Neuronal stem cell (in vitro differentiated cells): ENCODE measurements around the gene C16orf95. TPM values are rescaled to one million over a fixed set of nuclear protein-coding genes. Genes with fewer than 3 reads are reported as not detected.

Experiments
- DNase-seq: peaks from one replicate; pipeline ENCODE4 v3.0.0-alpha.2; 2013; ENCODE audit warnings: low spot score
- H2AFZ ChIP-seq: one replicate; pipeline ENCODE4 v1.6.1; 2013; ENCODE audit warnings: mild to moderate bottlenecking, low read length, inconsistent platforms
- H2AK5ac ChIP-seq: 2 replicates; pipeline ENCODE4 v1.6.1; 2013; ENCODE audit warnings: low read depth, mild to moderate bottlenecking, inconsistent platforms, low read length, moderate library complexity, mixed read lengths
- H2BK120ac ChIP-seq: 2 replicates; pipeline ENCODE4 v1.6.1; 2013; ENCODE audit warnings: low read depth, mild to moderate bottlenecking, inconsistent platforms, low read length, moderate library complexity, mixed read lengths
- H2BK12ac ChIP-seq: one replicate; pipeline ENCODE4 v1.6.1; 2013; ENCODE audit warnings: low read length, inconsistent platforms
- H2BK15ac ChIP-seq: 2 replicates; pipeline ENCODE4 v1.6.1; 2013; ENCODE audit warnings: mild to moderate bottlenecking, low read length, inconsistent platforms, mixed read lengths
- H2BK5ac ChIP-seq: one replicate; pipeline ENCODE4 v1.6.1; 2013; ENCODE audit warnings: inconsistent platforms, mild to moderate bottlenecking, low read length, moderate library complexity
- H3K14ac ChIP-seq: one replicate; pipeline ENCODE4 v1.6.1; 2013; ENCODE audit warnings: low read length, inconsistent platforms
- H3K18ac ChIP-seq: 2 replicates; pipeline ENCODE4 v1.6.1; 2013; ENCODE audit warnings: low read length, inconsistent platforms
- H3K23ac ChIP-seq: 2 replicates; pipeline ENCODE4 v1.6.1; 2013; ENCODE audit warnings: low read depth, mild to moderate bottlenecking, mixed read lengths, low read length, inconsistent platforms; ENCODE audit not compliant: poor library complexity
- H3K27ac ChIP-seq: replicated peaks from 3 replicates; pipeline ENCODE4 v1.5.1; 2013; ENCODE audit warnings: low read length, inconsistent platforms
- H3K27me3 ChIP-seq, 3 experiments: 2 replicates each; pipeline ENCODE4 v1.6.1; 2013; ENCODE audit warnings: low read length in 3 of 3, mild to moderate bottlenecking in 2 of 3, inconsistent platforms in 1 of 3, low read depth in 1 of 3, mixed read lengths in 1 of 3, moderate library complexity in 1 of 3; ENCODE audit not compliant: control insufficient read depth in 3 of 3, insufficient read depth in 3 of 3
- H3K36me3 ChIP-seq, 2 donors: replicated peaks in 1 of 2; 2 replicates each; pipeline ENCODE4 v1.6.1; 2013; ENCODE audit warnings: low read length in 2 of 2; ENCODE audit not compliant: control insufficient read depth in 2 of 2, insufficient read depth in 2 of 2
- H3K4ac ChIP-seq: 2 replicates; pipeline ENCODE4 v1.6.1; 2013; ENCODE audit warnings: inconsistent platforms, mild to moderate bottlenecking, low read length, moderate library complexity
- H3K4me1 ChIP-seq, 2 donors: 1 replicate in 1 of 2; 2 replicates in 1 of 2; pipeline ENCODE4 v1.6.1; 2013; ENCODE audit warnings: low read length in 2 of 2, low read depth in 1 of 2; ENCODE audit not compliant: control insufficient read depth in 2 of 2, insufficient read depth in 1 of 2
- H3K4me2 ChIP-seq: one replicate; pipeline ENCODE4 v1.6.1; 2013; ENCODE audit warnings: mild to moderate bottlenecking, low read length, inconsistent platforms; ENCODE audit not compliant: insufficient read depth, poor library complexity, severe bottlenecking
- H3K4me3 ChIP-seq, 2 donors: 2 replicates each; pipeline ENCODE4 v1.5.1; 2013; ENCODE audit warnings: low read length in 2 of 2, mild to moderate bottlenecking in 2 of 2, inconsistent platforms in 1 of 2, moderate library complexity in 1 of 2
- H3K79me1 ChIP-seq: one replicate; pipeline ENCODE4 v1.6.1; 2013; ENCODE audit warnings: low read depth, mild to moderate bottlenecking, inconsistent platforms, low read length, moderate library complexity
- H3K9ac ChIP-seq: one replicate; pipeline ENCODE4 v1.6.1; 2013; ENCODE audit warnings: mild to moderate bottlenecking, low read depth, low read length, inconsistent platforms; ENCODE audit not compliant: poor library complexity
- H3K9me3 ChIP-seq, 2 donors: replicated peaks in 1 of 2; 2 replicates each; pipeline versions ENCODE3 to v1.6.1; 2013; ENCODE audit warnings: low read length in 2 of 2, mild to moderate bottlenecking in 2 of 2, inconsistent platforms in 1 of 2, low read depth in 1 of 2, mixed read lengths in 1 of 2, moderate library complexity in 1 of 2; ENCODE audit not compliant: control insufficient read depth in 2 of 2, insufficient read depth in 1 of 2
- H4K8ac ChIP-seq: one replicate; pipeline ENCODE4 v1.6.1; 2013; ENCODE audit warnings: low read depth, mild to moderate bottlenecking, inconsistent platforms, low read length, moderate library complexity
- H4K91ac ChIP-seq: one replicate; pipeline ENCODE4 v1.6.1; 2013; ENCODE audit warnings: low read length, low read depth, mild to moderate bottlenecking, inconsistent platforms; ENCODE audit not compliant: poor library complexity
- WGBS, 2 donors: extraction: QIAGEN DNeasy Blood & Tissue Kit; methylation state at CpG; one replicate each; pipeline ENCODE4 v1.1.7; 2013; ENCODE audit warnings: missing lambda C conversion rate in 2 of 2, mixed read lengths in 1 of 2; ENCODE audit not compliant: insufficient read length in 2 of 2, insufficient replicate concordance in 1 of 2; ENCODE audit errors: extremely low coverage in 2 of 2; 5-methylcytosine and 5-hydroxymethylcytosine counted together
- polyA plus RNA-seq, 2 experiments: library from polyadenylated mRNA; stranded (reverse); fragments of 200-250 nt; gene quantifications; one replicate each; pipeline ENCODE4 v1.2.3, GENCODE V29; 2013

C16orf95 gene, protein sequence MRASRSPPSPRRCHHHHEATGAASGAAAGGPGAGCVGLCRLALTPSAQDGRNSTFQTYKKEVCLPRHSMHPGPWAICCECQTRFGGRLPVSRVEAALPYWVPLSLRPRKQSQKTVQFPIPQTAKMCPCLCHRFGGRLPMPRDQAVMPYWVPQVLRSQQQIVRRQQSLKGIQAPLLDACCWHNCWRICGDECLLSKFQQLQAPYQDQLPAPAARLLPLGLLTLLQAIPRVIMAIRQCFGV
- 4.5 TPM for polyA plus RNA-seq (2013, experiment 1 of 2)
- polyA plus RNA-seq (2013, experiment 2 of 2) = 4.9 TPM

DNA sequence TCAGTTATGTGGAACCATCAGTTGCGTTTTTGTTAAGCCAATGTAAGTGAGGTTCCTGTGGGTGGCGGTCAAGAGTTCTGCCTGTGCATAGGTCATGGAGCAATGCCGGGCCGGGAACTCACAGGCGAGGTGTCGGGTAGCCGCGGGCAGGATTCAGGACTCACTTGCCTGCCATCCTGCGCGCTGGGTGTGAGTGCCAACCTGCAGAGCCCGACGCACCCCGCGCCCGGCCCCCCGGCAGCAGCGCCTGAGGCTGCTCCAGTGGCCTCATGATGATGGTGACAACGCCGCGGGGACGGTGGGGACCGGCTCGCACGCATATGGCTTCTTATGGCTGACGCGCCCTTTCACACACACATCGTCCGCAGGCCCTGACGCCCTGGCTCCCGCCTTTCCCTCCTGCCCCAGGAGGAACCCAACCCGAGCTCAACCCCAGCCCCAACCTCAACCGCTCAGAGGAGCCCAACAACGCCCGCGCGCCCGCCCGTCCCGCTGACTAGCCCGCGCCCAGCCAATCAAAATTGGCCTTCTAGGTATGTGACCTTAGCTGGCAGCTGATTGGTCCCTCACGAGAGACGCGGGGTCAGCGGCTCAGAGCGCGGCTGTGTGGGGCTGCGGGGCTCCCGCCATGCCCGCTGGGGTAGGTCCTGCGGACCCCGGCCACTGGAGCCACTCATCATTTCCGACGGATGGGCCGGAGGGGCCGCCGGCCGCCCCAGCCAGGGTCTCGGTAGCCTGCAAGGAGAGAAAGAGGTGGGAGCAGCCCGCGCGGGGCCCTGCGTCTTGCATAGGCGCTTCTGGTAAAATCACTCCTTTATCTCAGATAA lies at the start of gene C16orf95:
TSS of gene C16orf95 (minus strand) at position 470 of the 827 bp plus-strand sequence. CDS start at position 320, 150 bp downstream.
- no CpG with 5 or more reads among the region's 64 CpGs for WGBS, 2 donors
- DNase-seq = peak; percentile 97

DNA sequence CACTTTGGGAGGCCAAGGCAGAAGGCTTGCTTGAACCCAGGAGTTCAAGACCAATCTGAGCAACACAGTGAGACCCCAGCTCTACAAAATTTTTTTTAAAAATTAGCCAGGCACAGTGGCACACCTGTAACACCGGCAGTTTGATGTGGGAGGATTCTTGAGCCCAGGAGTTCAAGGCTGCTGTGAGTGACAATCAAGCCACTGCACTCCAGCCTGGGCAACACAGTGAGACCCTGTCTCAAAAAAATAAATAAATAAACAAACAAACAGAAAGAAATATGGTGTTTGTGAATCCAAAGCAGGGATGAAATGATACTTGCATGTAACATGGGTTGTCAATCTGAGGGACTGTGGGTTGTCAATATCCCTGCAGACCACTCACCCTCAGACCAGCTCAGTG lies 49.7 kb upstream of the C16orf95 start:
- H3K9me3 ChIP-seq = no peaks in the 10 kb centered on the region
- no peaks in the 10 kb centered on the region for H3K27me3 ChIP-seq
- no peak overlapping the region for H2AK5ac ChIP-seq
- no peak overlapping the region for H4K91ac ChIP-seq
- H3K27ac ChIP-seq = no peak overlapping the region
- no peak overlapping the region for H3K4me2 ChIP-seq
- no peak overlapping the region for H3K9ac ChIP-seq
- H2BK12ac ChIP-seq = no peak overlapping the region
- no peak overlapping the region for H3K4ac ChIP-seq
- no peak overlapping the region for H4K8ac ChIP-seq
- WGBS, 2 donors = no CpG with 5 or more reads among the region's 1 CpG
- H2BK120ac ChIP-seq = no peak overlapping the region
- no peak for DNase-seq
- peaks cover 2 to 23% of the 10 kb centered on the region in 2 donors for H3K36me3 ChIP-seq
- no peak overlapping the region for H2BK15ac ChIP-seq
- H3K4me1 ChIP-seq = peaks cover 8 to 11% of the 10 kb centered on the region in 2 donors
- no peak overlapping the region for H3K14ac ChIP-seq
- H3K79me1 ChIP-seq = peaks cover 7% of the 10 kb centered on the region
- H3K23ac ChIP-seq = no peak overlapping the region
- H3K4me3 ChIP-seq = no peak overlapping the region
- no peak overlapping the region for H2BK5ac ChIP-seq
- no peak overlapping the region for H2AFZ ChIP-seq
- no peak overlapping the region for H3K18ac ChIP-seq

More for the DNA sequence above, at the start of gene C16orf95:
- no peak within 1 kb of the TSS for H2BK12ac ChIP-seq
- H2AK5ac ChIP-seq = peak within 1 kb of the TSS; percentile 40
- H3K18ac ChIP-seq = peak within 1 kb of the TSS; percentile 98
- H3K4me1 ChIP-seq = peaks cover 5 to 8% of the 10 kb centered on the region in 2 donors
- H4K91ac ChIP-seq = peak within 1 kb of the TSS; percentile 56
- peak within 1 kb of the TSS; percentile 77 for H2BK15ac ChIP-seq
- peak within 1 kb of the TSS; percentile 92 for H3K9ac ChIP-seq
- H3K4me2 ChIP-seq = peak within 1 kb of the TSS; percentile 84
- peak within 1 kb of the TSS; percentile 93 for H3K27ac ChIP-seq
- H3K36me3 ChIP-seq = peaks cover 4 to 11% of the 10 kb centered on the region in 2 donors
- no peaks in the 10 kb centered on the region for H3K27me3 ChIP-seq
- peak within 1 kb of the TSS; percentile 91 for H2BK5ac ChIP-seq
- peak within 1 kb of the TSS; percentile 94 for H3K23ac ChIP-seq
- H3K79me1 ChIP-seq = peaks cover 8% of the 10 kb centered on the region
- peak within 1 kb of the TSS; percentile 97 for H3K14ac ChIP-seq
- no peaks in the 10 kb centered on the region for H3K9me3 ChIP-seq
- H3K4me3 ChIP-seq = peak within 1 kb of the TSS; percentile 94 to 98
- no peak within 1 kb of the TSS for H2BK120ac ChIP-seq
- no peak within 1 kb of the TSS for H3K4ac ChIP-seq
- H4K8ac ChIP-seq = no peak within 1 kb of the TSS
- H2AFZ ChIP-seq = peak within 1 kb of the TSS; percentile 95

DNA sequence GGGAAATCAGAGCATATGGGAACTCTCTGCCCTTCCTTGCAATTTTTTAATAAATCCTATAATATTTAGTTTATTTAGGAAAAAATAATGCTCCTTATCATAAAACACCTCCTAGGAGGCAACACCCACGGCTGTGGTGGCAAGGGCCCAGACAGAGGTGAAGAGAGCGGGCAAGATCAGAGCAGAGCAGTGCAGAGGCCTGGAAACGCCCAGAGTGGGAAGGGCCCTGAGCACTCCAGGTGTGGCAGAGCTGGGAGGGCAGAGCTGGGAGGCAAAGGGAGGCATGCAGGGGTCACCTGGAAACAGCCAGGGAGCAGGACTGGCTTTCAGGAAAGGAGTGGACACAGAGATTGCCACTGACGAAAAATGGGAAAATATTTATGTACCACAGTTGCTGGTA lies 49.1 kb upstream of the C16orf95 start:
- no peak overlapping the region for H2BK12ac ChIP-seq
- H3K36me3 ChIP-seq = peaks cover 3 to 29% of the 10 kb centered on the region in 2 donors
- no peak for DNase-seq
- H3K27me3 ChIP-seq = no peaks in the 10 kb centered on the region
- H4K91ac ChIP-seq = no peak overlapping the region
- H3K27ac ChIP-seq = no peak overlapping the region
- peaks cover 9% of the 10 kb centered on the region for H3K79me1 ChIP-seq
- no peak overlapping the region for H3K4me3 ChIP-seq
- no peak overlapping the region for H3K4me2 ChIP-seq
- H2AFZ ChIP-seq = no peak overlapping the region
- WGBS, 2 donors = no CpG with 5 or more reads among the region's 4 CpGs
- no peak overlapping the region for H2AK5ac ChIP-seq
- H2BK120ac ChIP-seq = no peak overlapping the region
- H2BK5ac ChIP-seq = no peak overlapping the region
- H4K8ac ChIP-seq = no peak overlapping the region
- peaks cover 8 to 9% of the 10 kb centered on the region in 2 donors for H3K4me1 ChIP-seq
- no peak overlapping the region for H3K23ac ChIP-seq
- H3K9me3 ChIP-seq = peaks cover 0 to 2% of the 10 kb centered on the region in 2 donors
- no peak overlapping the region for H3K14ac ChIP-seq
- H3K4ac ChIP-seq = no peak overlapping the region
- peak overlapping the region; percentile 41 for H3K18ac ChIP-seq
- H3K9ac ChIP-seq = no peak overlapping the region
- H2BK15ac ChIP-seq = no peak overlapping the region
